LHCN-M2 (cell line): ENCODE data around the gene AASDH. TPM values are rescaled to one million over a fixed set of nuclear protein-coding genes. Genes with fewer than 3 reads are reported as not detected.
A peak's percentile ranks its signal among the peaks of the same experiment; 100 is the strongest.
"Not testable (repeated sequence)": the region's sequence is repeated elsewhere in the genome, so short reads cannot be mapped to it uniquely, and the experiment has no call there.

ENCODE experiments used
- DNase-seq: peaks from one replicate; pipeline ENCODE4 v3.0.0-alpha.2; 2012; ENCODE audit warnings: low read depth
- total RNA-seq: library from RNA; depleted of rRNA; stranded (reverse); fragments of >200 nt; gene quantifications from 2 replicates; pipeline ENCODE4 v1.2.3, GENCODE V29; 2014

Gene AASDH
- total RNA-seq, 1 experiment from 2014 or later = 9.1 TPM

DNA sequence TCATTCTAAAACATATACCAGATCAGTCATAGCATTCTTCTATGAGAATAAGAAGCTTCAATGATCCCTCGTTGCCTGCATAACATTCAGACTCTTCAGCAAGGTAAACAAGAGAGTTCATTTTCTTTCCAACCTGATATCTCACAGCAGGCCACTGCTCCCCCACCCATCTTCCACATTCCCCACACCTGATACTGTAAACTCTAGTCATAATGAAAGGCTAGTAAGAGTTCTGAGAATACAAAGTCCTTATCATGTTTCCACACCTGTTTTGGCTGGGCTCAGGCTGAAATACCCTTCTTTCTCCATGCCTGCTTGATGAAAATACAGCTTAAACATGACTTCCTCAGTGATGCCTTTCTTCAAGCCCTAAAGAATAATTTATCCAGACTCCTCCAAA lies 2.3 kb upstream of the AASDH start:
- DNase-seq = no peak

DNA sequence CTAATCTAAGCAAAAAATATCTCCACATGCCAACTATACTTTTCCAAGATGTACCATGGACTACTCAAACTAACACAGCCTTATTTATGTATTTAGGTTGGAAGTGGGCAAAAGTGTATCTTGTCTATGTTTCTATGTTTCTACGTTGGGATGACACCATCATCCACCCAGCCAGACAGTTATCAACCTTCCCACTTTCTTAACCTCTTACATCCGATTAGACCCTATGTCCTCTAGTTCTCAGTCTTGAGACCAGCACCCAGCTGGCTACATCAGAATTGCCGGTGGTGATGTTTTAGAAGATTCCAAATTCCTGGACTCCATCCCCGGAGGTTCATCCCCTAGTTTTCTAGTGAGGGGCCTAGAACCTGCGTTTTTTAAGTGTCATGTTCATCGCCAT lies 1.0 kb upstream of the AASDH start:
- DNase-seq = peak; percentile 4

DNA sequence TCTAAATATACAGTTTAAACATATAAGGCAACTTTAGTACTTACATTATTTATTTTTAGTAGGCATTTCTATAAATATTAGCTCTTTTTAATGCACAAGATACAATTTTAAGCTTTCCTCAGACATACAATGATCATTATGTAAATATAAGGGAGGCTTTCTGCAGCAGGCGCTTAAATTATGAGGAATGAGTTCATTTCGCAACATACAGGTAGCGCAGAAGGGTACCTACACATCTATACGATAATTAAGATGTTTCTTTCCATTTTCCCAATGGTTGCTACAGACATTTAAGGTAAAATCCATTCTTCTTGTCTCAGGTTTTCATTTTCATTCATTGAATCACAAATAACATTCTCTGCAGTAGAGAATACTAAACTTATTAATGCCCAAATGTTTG lies 1.2 kb downstream of the AASDH start:
- DNase-seq = no peak

DNA sequence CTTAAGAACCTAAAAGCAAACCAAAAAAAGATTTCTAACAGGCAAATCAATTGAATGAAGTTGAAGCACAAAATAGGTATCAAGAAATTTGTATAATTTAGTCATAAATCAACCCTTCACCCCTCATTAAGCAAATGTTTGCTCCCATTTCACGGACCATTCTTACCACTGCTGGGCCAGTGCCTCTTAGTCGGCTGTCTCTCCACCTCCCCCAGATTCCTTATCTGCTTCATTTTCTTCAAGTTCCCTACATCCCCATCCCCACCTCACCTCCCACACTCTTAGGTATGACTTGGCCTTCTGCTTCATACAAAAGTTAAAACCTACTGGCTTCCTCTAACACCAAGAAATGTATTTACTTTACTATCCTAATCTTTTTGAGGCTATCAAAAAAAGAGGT lies 11.8 kb downstream of the AASDH start:
- no peak for DNase-seq

DNA sequence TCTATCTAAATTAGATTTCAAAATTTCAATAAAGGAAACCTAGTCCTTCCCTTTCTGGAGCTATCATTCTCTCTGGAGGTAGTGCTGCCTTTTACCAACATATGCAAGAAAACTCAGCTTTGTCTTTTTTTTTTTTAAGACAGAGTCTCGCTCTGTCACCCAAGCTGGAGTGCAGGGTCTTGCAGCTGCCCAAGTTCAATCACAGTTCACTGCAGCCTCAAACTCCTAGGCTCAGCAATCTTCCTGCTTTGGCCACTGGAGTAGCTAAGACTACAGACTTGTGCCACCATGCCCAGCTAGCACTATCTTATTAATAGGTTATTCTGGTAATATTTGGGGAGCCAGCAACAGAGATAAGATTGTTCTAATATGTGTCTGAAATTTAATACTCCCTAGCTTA lies 12.3 kb downstream of the AASDH start:
- no peak for DNase-seq

DNA sequence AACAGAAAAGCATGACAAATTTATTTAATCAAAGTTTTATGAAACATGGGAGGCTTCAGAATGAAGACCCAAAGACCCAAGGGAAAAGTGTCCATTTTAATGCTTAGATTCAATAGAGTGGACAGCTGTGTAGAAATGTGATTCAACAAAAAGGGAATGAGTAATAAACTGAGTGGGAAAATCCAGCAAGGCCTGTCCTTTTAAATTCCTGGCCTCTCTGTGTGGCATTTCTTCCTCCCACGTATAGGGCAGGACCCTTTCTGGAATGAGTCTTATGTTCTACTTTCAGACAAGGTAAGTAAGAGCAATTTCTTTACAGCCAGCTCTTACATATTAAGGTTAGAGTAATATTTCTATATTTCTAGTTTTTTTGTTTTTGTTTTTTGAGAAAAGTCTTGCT lies 14.5 kb downstream of the AASDH start:
- peak; percentile 33 for DNase-seq

DNA sequence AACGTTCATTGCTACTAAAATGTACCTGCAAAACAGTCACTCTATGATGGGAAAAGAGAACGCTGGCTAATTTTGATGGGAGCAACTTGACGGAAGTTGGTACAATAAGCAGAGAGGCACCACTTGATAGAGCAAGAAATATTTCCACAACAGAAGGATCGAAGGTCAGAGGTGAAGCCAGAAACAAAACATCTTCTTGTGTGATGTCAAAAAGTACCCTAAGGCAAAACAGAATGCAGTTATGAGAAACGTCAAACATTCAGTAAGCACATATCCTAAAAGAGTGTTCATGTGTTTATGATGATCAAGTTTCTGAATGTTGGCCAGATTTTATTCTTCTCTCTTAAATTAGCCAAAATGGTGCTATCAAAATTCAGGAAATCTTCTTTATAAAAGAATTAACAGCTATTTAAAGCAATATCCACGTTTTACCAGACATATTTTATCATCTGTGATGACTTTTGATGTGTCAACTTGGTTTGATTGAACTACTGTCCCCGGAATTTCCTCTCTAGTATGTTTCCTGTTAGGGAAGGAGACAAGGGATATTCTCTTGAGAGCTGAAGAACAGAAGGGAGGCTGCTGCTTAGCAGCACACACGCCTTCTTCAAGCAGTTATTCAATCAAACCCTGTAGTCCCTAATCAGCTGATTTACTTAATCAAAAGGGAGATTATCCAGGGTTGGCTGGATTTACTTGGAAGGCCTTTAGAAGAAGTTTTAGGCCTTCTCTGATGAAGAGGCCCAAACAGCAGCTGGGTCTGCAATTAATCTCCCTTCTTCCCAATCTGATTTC lies 15.7 kb downstream of the AASDH start:
- no peak for DNase-seq

DNA sequence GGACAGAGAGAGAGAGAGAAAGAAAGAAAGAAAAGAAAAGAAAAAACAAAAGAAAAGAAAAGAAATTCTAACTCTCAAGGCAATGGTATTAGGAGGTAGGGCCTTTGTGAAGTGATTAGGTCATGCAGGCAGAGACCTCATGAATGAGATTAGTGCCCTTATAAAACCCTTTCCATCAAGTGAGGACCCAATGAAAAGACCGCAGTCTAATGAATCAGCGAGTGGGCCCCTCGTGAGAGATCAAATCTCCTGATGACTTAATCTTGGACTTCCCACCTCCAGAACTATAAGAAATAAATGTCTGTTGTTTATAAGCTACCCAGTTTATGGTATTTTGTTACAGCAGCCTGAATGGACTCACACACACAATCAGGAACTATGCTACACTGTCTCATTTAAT lies 16.9 kb downstream of the AASDH start:
- no peak for DNase-seq

DNA sequence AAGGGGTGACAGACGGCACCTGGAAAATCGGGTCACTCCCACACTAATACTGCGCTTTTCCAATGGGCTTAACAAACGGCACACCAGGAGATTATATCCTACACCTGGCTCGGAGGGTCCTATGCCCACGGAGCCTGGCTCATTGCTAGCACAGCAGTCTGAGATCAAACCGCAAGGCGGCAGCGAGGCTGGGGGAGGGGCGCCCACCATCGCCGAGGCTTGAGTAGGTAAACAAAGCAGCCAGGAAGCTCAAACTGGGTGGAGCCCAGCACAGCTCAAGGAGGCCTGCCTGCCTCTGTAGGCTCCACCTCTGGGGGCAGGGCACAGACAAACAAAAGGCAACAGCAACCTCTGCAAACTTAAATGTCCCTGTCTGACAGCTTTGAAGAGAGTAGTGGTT lies 24.3 kb downstream of the AASDH start:
- not testable (repeated sequence) for DNase-seq

DNA sequence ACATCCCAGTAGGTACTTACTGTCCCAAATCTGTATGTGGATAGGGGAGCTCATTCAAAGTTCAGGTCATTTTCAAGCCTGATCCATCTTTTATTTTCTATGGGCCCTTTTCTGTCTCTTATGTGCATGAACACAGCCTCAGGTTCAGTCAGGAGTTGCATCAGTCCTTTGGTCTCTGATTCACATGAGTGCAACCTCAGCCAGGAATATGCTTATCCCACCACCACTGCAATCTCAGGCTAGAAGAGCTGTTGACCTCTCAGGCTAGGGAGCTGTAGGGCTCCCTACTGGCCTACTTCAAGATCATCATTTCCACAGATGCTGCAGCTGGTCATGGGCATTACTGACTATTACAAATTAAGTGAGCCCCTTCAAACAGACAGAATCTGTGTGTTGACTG lies 27.2 kb downstream of the AASDH start:
- DNase-seq = peak; percentile 9

DNA sequence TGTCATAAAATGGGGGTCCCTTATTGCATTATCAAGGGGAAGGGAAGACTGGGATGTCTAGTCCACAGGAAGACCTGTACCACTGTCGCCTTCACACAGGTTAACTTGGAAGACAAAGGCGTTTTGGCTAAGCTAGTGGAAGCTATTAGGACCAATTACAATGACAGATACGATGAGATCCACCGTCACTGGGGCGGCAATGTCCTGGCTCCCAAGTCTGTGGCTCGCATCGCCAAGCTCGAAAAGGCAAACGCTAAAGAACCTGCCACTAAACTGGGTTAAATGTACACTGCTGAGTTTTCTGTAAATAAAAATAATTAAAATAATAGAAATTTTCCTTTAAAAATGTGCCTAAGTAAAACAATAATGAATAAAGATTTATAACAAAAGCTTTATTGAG lies 30.6 kb downstream of the AASDH start:
- no peak for DNase-seq

DNA sequence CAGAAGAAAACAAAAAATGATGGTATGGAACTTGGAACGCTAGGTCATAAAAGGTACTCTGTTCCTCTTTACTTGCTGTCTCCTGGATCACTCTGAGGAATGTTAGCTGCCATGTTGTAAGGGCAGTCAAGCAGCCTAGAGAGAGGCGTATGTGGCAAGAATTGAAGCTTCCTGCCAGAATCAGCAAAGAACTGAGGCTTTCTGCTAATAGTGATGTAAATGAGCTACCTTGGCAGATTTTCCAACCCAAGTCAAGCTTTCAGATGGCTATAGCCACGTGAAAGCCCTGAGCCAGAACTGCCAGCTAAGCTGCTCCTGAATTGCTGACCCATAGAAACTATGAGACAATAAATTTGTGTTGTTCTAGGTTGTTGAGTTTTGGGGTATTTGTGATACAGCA lies 38.7 kb downstream of the AASDH start:
- DNase-seq = no peak

DNA sequence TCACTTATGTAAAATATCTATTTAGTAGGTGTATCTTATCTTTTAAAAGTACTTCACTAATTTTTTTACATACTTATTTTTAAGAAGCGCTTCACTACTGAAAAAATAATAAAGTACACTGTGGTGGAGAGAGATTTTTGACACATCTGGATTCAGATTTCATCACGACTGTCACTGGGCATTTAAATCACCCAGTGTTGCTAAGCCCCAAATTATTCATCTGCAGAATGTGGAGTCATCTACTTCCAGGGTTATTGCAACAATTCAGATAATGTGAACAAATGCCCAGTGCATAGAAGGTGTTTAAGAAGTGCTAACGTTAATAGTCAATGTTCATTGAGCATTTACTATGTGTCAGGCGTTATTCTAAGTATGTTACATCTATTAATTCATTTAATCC lies 41.8 kb downstream of the AASDH start:
- DNase-seq = no peak

DNA sequence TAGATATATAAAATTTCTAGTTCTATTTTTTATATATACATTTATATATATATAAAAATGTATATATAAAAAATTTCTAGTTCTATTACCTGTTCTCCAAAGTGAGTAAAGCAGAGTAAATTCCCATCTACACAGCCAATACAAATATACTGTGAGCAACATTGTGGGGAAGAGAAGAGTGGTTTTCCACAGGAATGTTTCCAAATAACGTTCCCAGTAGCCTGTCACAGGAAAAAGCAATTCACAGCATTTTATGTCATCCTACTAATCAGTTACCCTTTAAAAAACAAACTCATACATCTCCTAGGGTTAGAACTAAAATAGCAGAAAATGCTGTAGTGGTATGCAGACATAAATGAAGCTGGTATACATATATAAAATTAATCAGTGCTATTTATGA lies 44.5 kb downstream of the AASDH start:
- DNase-seq = no peak

DNA sequence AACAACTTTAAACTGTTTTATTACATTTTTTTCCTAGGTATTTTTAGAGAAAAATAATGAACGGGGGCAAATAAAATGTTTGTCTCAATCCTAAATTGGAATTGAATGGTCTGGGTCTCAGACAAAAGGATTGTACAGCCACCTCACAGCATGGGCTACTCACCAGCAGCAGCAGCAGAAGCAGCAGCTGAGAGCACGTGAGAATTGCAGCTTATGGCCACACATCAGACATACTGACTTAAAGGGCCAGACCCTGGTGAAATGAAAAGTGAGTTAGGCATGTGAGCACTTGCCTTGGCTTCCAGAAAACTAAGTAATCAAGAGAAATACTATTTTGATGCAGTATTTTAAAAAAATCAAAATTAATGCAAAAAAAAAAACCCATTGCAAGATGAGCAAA lies 56.6 kb downstream of the AASDH start:
- DNase-seq = peak; percentile 21

DNA sequence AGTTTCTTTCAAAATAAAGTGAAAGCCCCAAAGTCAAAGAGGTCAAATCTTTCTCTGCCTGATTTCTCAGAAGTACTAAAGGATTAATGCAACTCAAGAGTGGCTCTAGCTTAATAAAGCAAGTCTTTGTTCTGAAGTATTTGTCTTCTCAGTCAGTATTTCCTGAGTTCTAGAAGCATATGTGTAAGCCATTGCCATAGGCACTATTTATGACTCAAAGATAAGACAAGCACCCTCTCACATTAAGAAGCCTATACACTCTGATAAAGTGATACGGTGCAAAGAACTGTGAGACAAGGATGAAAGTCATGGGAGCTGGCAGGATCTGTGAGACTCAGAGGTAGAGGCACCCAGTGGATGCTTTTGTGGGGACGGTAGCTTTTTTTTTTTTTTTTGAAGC lies 60.9 kb downstream of the AASDH start:
- no peak for DNase-seq

DNA sequence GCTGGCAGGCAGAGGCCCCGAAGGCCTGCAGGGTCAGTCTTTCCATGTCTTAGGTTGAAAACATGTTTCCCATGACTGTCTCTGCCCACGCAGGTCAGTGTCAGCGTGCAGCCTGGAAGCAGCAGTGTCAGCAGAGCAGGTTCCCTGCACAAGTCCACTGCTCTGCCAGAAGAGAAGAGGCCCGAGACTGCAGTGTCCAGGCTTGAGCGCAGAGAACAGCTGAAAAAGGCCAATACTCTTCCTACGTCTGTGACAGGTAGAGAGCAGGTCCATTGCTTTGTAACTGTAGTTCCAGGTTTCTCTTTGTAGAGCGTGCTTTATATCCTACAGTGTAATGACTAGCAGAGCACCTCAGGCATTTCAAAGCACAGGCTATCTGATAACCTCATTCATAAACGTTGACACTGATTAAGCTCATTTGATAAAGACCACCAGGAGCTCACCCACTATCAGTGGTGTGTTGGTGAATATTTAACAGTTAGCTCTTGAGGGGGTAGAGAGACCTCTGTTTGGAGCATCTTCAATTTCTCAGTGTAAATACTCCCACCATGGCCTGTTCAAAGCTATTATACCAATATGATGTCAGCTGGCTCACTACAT lies 63.2 kb downstream of the AASDH start:
- no peak for DNase-seq

DNA sequence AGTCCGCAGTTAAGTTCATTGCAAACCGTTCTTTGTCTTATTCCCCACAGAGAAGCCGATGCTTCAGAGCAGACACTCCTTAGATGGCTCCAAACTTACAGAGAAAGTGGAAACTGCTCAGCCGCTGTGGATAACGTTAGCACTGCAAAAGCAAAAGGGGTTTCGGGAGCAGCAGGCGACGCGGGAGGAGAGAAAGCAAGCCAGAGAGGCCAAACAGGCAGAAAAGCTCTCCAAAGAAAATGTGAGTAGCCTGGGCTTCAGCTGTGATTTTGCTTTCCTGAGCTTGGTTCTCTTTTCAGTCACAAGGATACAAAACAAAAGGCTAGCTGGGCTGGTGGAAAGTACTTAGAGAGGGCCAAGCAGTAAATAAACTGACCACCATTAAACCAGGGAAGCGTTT lies 64.0 kb downstream of the AASDH start:
- DNase-seq = no peak

DNA sequence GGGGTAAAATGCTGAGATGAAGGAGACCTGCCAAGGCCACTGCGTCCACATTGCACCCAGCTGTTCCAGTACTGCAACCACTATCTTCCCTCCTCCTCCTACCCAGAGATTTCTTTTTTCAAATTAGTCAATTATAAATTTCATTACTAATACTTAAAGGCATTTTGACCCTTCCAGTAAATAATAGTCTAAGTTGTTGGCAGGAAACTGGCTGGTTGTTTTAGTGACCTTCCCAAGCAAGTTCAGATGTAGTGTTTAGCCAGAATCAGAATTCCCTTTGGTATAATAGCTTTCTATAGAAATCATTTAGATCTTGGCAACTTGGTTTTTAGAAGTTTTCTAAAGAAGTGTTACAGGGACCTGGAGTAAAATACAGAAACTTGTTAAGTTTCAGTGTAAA lies 66.0 kb downstream of the AASDH start:
- DNase-seq = no peak

DNA sequence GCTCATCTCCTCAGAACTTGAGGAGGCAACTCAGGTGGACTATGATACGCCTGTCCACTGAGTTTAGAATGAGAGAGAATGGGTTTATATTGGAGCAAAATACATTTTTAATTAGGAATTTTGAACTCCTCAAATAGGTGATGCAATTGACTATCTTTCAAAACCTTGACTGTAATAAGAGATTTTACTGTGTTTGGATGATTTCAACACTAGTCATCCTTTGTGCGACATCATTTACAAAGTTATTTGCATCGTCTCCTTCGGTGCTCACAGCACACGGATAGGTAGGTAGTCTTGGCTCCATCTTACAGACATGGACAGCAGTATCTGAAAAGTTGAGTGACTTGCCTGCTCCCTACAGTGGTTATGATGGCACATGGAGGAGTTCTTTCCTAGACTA lies 67.0 kb downstream of the AASDH start:
- DNase-seq = peak; percentile 10

DNA sequence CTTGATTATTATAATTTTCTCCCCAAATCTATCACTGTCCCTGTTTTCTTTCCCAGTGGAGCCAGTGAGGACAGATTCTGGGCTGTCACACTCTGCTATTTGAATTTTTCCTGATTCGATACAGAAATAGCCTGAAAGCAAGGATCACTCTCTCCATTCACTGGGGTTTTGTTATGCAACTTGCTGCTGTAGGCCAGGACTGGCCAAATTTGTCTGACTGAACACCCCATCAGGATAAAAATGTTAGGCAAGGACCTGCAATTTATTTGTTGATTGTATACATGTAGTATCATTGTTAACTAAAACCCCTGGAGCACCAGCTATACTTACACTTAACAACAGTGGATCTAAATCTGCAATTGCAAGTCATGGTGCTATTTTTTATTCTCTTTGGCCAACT lies 68.7 kb downstream of the AASDH start:
- no peak for DNase-seq

DNA sequence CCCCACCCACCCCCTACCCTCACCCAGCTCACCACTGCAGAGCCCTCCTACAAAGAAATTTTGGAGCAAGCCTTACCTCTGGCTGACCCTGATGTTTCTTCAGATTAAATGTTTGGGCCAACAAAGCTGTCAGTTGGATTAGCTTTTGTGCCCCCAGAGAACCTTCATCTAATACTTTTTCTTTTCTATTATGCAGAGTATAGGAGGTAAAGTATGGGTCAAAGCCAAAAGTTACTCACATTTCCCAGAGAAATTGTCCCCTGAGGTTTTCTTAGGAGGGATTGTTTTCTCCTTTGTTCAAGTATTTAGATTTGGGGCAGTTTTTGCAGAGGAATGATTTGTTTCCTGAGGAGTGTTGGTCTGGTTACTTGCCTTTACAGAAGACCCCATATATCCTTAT lies 69.5 kb downstream of the AASDH start:
- no peak for DNase-seq

DNA sequence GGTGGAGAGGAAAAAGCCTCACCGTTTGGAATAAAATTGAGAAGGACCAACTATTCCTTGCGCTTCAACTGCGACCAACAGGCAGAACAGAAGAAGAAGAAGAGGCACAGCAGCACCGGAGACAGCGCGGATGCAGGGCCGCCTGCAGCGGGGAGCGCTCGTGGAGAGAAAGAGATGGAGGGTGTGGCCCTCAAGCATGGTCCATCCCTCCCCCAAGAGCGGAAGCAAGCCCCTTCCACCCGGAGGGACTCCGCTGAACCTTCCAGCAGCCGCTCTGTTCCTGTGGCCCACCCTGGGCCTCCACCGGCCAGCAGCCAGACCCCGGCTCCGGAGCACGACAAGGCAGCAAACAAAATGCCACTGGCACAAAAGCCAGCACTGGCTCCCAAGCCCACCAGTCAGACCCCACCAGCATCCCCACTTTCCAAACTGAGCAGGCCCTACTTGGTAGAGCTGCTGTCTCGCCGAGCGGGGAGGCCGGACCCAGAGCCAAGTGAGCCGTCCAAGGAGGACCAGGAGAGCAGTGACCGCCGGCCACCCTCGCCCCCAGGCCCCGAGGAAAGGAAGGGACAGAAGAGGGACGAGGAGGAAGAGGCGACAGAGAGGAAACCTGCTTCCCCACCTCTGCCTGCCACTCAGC lies 71.2 kb downstream of the AASDH start:
- DNase-seq = no peak
